GM18508 (cell line): ENCODE data around the gene TANGO6.

Experiments
- ATAC-seq: cut with Tn5 transposase; IDR thresholded peaks from one replicate; pipeline ENCODE4 v1.9.1; 2021; ENCODE audit warnings: moderate number of reproducible peaks; ENCODE audit not compliant: insufficient read depth, unreplicated experiment

TANGO6 gene

GRCh38 chr16:68902969-68903345 lies 59.6 kb downstream of the TANGO6 start:
- no peak for ATAC-seq

- ATAC-seq: no peak
Observed at GRCh38 chr16:68907297-68907696, 64.0 kb downstream of the TANGO6 start.

GRCh38 chr16:68907781-68908181 lies 64.5 kb downstream of the TANGO6 start:
- ATAC-seq: no peak

- ATAC-seq: no peak
Observed at GRCh38 chr16:68909099-68909733, 65.9 kb downstream of the TANGO6 start.

- ATAC-seq: no peak
Observed at GRCh38 chr16:68910051-68910450, 66.7 kb downstream of the TANGO6 start.

GRCh38 chr16:68915589-68915988 lies 72.3 kb downstream of the TANGO6 start:
- ATAC-seq: no peak

GRCh38 chr16:68917541-68917940 lies 74.2 kb downstream of the TANGO6 start:
- ATAC-seq: no peak

- ATAC-seq: no peak
Observed at GRCh38 chr16:68920349-68920748, 77.0 kb downstream of the TANGO6 start.

GRCh38 chr16:68921637-68922036 lies 78.3 kb downstream of the TANGO6 start:
- no peak for ATAC-seq

GRCh38 chr16:68923116-68923515 lies 79.8 kb downstream of the TANGO6 start:
- ATAC-seq: no peak

- ATAC-seq: no peak
Observed at GRCh38 chr16:68927018-68927417, 83.7 kb downstream of the TANGO6 start.

GRCh38 chr16:68931196-68931595 lies 87.9 kb downstream of the TANGO6 start:
- ATAC-seq: no peak

- no peak for ATAC-seq
Observed at GRCh38 chr16:68934402-68934801, 91.1 kb downstream of the TANGO6 start.

GRCh38 chr16:68935008-68935407 lies 91.7 kb downstream of the TANGO6 start:
- ATAC-seq: no peak

GRCh38 chr16:68936736-68937631 lies 93.7 kb downstream of the TANGO6 start:
- ATAC-seq: no peak

- ATAC-seq: no peak
Observed at GRCh38 chr16:68939692-68940320, 96.5 kb downstream of the TANGO6 start.

GRCh38 chr16:68940816-68941215 lies 97.5 kb downstream of the TANGO6 start:
- ATAC-seq: no peak

- no peak for ATAC-seq
Observed at GRCh38 chr16:68943961-68944360, 100.6 kb downstream of the TANGO6 start.

- ATAC-seq: no peak
Observed at GRCh38 chr16:68948230-68948910, 105.0 kb downstream of the TANGO6 start.

GRCh38 chr16:68951991-68952877 lies 108.9 kb downstream of the TANGO6 start:
- no peak for ATAC-seq
